GM23248 (cell line): Measurements from ENCODE around the gene SSPN.

Experiments
- EZH2 ChIP-seq: fragments of 200-600 bp; sonication (generic); IDR thresholded peaks from 2 replicates; pipeline ENCODE4 v1.6.1; 2018; ENCODE audit warnings: antibody characterized with exemption, mild to moderate bottlenecking; ENCODE audit not compliant: insufficient read depth, poor library complexity, severe bottlenecking
- EZH2phosphoT487 ChIP-seq: fragments of 200-600 bp; sonication (generic); IDR thresholded peaks from 2 replicates; pipeline ENCODE4 v1.6.1; 2018; ENCODE audit warnings: antibody characterized with exemption, moderate library complexity, mild to moderate bottlenecking, low read depth; ENCODE audit not compliant: insufficient read depth

- no peak for TF ChIP-seq EZH2phosphoT487
- TF ChIP-seq EZH2, result no peak
Measured at GRCh38 chr12:26231470-26231869, 36.1 kb downstream of the SSPN start.
